H1 (cell line): ENCODE data around the gene STAT4. TPM values are rescaled to one million over a fixed set of nuclear protein-coding genes. Genes with fewer than 3 reads are reported as not detected.

Source experiments
- JUN ChIP-seq: IDR thresholded peaks from 2 replicates; pipeline ENCODE4 v1.6.1; 2011; ENCODE audit warnings: low read depth, mild to moderate bottlenecking, improper control_type of control experiment, low read length
- RBBP5 ChIP-seq: IDR thresholded peaks from 2 replicates; pipeline ENCODE4 v1.7.1; 2012; ENCODE audit warnings: low read depth, mild to moderate bottlenecking, inconsistent platforms, low read length, moderate library complexity, borderline replicate concordance
- TAF7 ChIP-seq: optimal IDR thresholded peaks from 2 replicates; pipeline ENCODE3; 2011; ENCODE audit warnings: low read depth, mild to moderate bottlenecking, inconsistent platforms, low read length, moderate library complexity, borderline replicate concordance
- TEAD4 ChIP-seq: IDR thresholded peaks from 2 replicates; pipeline ENCODE4 v1.6.1; 2012; ENCODE audit warnings: low read depth, low read length, inconsistent platforms, mixed read lengths
- ZNF274 ChIP-seq: IDR thresholded peaks from 2 replicates; pipeline ENCODE4 v1.7.0; 2012; ENCODE audit warnings: low read length, borderline replicate concordance; ENCODE audit errors: extremely low read depth
- polyA plus RNA-seq, 7 experiments: library from polyadenylated mRNA; depleted of rRNA in 3 of 7; stranded (reverse) in 5 of 7; unstranded in 2 of 7; fragments of >200 nt in 5 of 7; fragments of 200-250 nt in 2 of 7; gene quantifications; 1 replicate in 5 of 7; 2 replicates in 1 of 7; 4 replicates in 1 of 7; pipeline versions ENCODE4 v1.2.1 to v1.2.3, GENCODE V29; 2011 to 2013; ENCODE audit warnings: missing spikeins in 2 of 7, mixed read lengths in 2 of 7
- total RNA-seq: library from RNA; stranded (reverse); fragmentation: NEBNext Ultra II Directional; extraction: Animal tissue kit (Norgen Biotek cat#: 25700); gene quantifications from 2 replicates; pipeline ENCODE4 v1.2.1, GENCODE V29; 2021
- TF ChIP-seq, protein P1 (sequence below): fragments of 300-600 bp; sonication (generic); IDR thresholded peaks from 2 replicates; pipeline ENCODE4 v1.7.1; 2012; ENCODE audit warnings: low read length, moderate library complexity, mild to moderate bottlenecking, inconsistent platforms; ENCODE audit not compliant: insufficient replicate concordance
- TF ChIP-seq, protein P2 (sequence below), 3 experiments: IDR thresholded peaks; 1 replicate in 2 of 3; 2 replicates in 1 of 3; pipeline versions ENCODE4 v1.5.1 to v1.6.1; 2011; ENCODE audit warnings: low read length in 3 of 3, mild to moderate bottlenecking in 3 of 3, inconsistent platforms in 2 of 3, low read depth in 1 of 3, moderate library complexity in 1 of 3; ENCODE audit not compliant: insufficient read depth in 1 of 3; ENCODE audit errors: control extremely low read depth in 1 of 3

STAT4 gene
- total and polyA plus RNA-seq, 2 of the 8 experiments (the other 6 are each of a cell fraction or from before 2014, with no cell fraction given): 0.36 to 0.63 TPM

DNA sequence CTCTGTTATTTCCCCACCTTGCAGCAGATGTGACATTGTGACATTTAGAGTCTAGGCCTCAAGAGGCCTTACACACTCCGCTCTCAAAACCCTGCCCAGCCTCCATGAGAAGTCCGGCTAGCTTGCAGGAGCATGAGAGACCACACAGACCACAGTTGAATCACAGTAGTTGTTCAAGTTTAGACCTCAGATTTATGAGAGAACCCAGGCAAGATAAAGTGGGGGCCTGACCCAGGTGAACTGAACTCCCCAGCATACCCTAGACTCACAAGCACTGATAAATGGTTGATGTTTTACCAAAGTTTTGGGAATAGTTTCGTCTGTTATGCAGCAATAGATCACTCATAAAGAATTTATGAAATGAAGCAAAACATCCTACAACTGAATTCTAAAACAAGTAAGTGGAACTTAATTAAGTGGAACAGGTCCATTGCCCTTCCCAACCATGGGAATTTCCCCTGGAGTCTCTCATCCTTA is 132.1 kb downstream of the STAT4 start (continued):
- no peak for TF ChIP-seq TEAD4
- TF ChIP-seq JUN: no peak
- TF ChIP-seq RBBP5: no peak
- no peak for TF ChIP-seq TAF7
- TF ChIP-seq ZNF274: no peak
- TF ChIP-seq, protein P1, sequence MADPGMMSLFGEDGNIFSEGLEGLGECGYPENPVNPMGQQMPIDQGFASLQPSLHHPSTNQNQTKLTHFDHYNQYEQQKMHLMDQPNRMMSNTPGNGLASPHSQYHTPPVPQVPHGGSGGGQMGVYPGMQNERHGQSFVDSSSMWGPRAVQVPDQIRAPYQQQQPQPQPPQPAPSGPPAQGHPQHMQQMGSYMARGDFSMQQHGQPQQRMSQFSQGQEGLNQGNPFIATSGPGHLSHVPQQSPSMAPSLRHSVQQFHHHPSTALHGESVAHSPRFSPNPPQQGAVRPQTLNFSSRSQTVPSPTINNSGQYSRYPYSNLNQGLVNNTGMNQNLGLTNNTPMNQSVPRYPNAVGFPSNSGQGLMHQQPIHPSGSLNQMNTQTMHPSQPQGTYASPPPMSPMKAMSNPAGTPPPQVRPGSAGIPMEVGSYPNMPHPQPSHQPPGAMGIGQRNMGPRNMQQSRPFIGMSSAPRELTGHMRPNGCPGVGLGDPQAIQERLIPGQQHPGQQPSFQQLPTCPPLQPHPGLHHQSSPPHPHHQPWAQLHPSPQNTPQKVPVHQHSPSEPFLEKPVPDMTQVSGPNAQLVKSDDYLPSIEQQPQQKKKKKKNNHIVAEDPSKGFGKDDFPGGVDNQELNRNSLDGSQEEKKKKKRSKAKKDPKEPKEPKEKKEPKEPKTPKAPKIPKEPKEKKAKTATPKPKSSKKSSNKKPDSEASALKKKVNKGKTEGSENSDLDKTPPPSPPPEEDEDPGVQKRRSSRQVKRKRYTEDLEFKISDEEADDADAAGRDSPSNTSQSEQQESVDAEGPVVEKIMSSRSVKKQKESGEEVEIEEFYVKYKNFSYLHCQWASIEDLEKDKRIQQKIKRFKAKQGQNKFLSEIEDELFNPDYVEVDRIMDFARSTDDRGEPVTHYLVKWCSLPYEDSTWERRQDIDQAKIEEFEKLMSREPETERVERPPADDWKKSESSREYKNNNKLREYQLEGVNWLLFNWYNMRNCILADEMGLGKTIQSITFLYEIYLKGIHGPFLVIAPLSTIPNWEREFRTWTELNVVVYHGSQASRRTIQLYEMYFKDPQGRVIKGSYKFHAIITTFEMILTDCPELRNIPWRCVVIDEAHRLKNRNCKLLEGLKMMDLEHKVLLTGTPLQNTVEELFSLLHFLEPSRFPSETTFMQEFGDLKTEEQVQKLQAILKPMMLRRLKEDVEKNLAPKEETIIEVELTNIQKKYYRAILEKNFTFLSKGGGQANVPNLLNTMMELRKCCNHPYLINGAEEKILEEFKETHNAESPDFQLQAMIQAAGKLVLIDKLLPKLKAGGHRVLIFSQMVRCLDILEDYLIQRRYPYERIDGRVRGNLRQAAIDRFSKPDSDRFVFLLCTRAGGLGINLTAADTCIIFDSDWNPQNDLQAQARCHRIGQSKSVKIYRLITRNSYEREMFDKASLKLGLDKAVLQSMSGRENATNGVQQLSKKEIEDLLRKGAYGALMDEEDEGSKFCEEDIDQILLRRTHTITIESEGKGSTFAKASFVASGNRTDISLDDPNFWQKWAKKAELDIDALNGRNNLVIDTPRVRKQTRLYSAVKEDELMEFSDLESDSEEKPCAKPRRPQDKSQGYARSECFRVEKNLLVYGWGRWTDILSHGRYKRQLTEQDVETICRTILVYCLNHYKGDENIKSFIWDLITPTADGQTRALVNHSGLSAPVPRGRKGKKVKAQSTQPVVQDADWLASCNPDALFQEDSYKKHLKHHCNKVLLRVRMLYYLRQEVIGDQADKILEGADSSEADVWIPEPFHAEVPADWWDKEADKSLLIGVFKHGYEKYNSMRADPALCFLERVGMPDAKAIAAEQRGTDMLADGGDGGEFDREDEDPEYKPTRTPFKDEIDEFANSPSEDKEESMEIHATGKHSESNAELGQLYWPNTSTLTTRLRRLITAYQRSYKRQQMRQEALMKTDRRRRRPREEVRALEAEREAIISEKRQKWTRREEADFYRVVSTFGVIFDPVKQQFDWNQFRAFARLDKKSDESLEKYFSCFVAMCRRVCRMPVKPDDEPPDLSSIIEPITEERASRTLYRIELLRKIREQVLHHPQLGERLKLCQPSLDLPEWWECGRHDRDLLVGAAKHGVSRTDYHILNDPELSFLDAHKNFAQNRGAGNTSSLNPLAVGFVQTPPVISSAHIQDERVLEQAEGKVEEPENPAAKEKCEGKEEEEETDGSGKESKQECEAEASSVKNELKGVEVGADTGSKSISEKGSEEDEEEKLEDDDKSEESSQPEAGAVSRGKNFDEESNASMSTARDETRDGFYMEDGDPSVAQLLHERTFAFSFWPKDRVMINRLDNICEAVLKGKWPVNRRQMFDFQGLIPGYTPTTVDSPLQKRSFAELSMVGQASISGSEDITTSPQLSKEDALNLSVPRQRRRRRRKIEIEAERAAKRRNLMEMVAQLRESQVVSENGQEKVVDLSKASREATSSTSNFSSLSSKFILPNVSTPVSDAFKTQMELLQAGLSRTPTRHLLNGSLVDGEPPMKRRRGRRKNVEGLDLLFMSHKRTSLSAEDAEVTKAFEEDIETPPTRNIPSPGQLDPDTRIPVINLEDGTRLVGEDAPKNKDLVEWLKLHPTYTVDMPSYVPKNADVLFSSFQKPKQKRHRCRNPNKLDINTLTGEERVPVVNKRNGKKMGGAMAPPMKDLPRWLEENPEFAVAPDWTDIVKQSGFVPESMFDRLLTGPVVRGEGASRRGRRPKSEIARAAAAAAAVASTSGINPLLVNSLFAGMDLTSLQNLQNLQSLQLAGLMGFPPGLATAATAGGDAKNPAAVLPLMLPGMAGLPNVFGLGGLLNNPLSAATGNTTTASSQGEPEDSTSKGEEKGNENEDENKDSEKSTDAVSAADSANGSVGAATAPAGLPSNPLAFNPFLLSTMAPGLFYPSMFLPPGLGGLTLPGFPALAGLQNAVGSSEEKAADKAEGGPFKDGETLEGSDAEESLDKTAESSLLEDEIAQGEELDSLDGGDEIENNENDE: no peak
- TF ChIP-seq, protein P2, sequence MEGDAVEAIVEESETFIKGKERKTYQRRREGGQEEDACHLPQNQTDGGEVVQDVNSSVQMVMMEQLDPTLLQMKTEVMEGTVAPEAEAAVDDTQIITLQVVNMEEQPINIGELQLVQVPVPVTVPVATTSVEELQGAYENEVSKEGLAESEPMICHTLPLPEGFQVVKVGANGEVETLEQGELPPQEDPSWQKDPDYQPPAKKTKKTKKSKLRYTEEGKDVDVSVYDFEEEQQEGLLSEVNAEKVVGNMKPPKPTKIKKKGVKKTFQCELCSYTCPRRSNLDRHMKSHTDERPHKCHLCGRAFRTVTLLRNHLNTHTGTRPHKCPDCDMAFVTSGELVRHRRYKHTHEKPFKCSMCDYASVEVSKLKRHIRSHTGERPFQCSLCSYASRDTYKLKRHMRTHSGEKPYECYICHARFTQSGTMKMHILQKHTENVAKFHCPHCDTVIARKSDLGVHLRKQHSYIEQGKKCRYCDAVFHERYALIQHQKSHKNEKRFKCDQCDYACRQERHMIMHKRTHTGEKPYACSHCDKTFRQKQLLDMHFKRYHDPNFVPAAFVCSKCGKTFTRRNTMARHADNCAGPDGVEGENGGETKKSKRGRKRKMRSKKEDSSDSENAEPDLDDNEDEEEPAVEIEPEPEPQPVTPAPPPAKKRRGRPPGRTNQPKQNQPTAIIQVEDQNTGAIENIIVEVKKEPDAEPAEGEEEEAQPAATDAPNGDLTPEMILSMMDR (IDR thresholded peaks at IDR 0.05; ENCODE audit: control extremely low read depth in 1 of 3, insufficient read depth in 1 of 3, low read depth in 1 of 3, low read length in 3 of 3): no peak
